Tibial nerve (tissue), 4 donors: ENCODE results near the gene MITF. TPM values are rescaled to one million over a fixed set of nuclear protein-coding genes. Genes with fewer than 3 reads are reported as not detected.

Experiments used
- DNase-seq, 2 donors: peaks; one replicate each; pipeline ENCODE4 v3.0.0-alpha.2; 2019; ENCODE audit warnings: low spot score in 2 of 2
- H3K27ac ChIP-seq, 4 donors: fragments of 200-600 bp; sonication (generic) in 3 of 4; one replicate each; pipeline ENCODE4 v1.5.1; 2017 to 2019; ENCODE audit warnings: mild to moderate bottlenecking in 1 of 4
- H3K27me3 ChIP-seq, 2 donors: fragments of 200-600 bp; sonication (generic) in 1 of 2; one replicate each; pipeline versions ENCODE4 v1.5.1 to v1.6.0; 2017 to 2019
- H3K36me3 ChIP-seq, 3 donors: fragments of 200-600 bp; sonication (generic); one replicate each; pipeline ENCODE4 v1.5.1; 2018 to 2019
- H3K4me1 ChIP-seq, 4 donors: fragments of 200-600 bp; sonication (generic) in 3 of 4; one replicate each; pipeline ENCODE4 v1.5.1; 2017 to 2019
- H3K4me3 ChIP-seq, 4 donors: fragments of 200-600 bp; sonication (generic) in 3 of 4; one replicate each; pipeline ENCODE4 v1.5.1; 2017 to 2019; ENCODE audit warnings: mild to moderate bottlenecking in 1 of 4, moderate library complexity in 1 of 4
- H3K9me3 ChIP-seq, 4 donors: fragments of 200-600 bp; sonication (generic) in 3 of 4; one replicate each; pipeline ENCODE4 v1.5.1; 2017 to 2019
- EP300 ChIP-seq, 2 donors: sonication (generic); formaldehyde crosslinking; IDR thresholded peaks; one replicate each; pipeline ENCODE4 v1.6.1; 2017; ENCODE audit warnings: antibody characterized with exemption in 2 of 2, mild to moderate bottlenecking in 1 of 2
- POLR2A ChIP-seq, 2 donors: fragments of 450-650 bp; IDR thresholded peaks; one replicate each; pipeline ENCODE4 v1.6.1; 2017; ENCODE audit warnings: antibody characterized with exemption in 2 of 2, mild to moderate bottlenecking in 2 of 2, moderate library complexity in 2 of 2
- WGBS, 2 donors: methylation state at CpG; one replicate each; pipeline ENCODE4 v1.1.5; 2018; 5-methylcytosine and 5-hydroxymethylcytosine counted together
- total RNA-seq, 4 donors: library from RNA; depleted of rRNA; stranded (reverse); fragments of >200 nt; gene quantifications; one replicate each; pipeline ENCODE4 v1.1.0, GENCODE V29; 2016
- TF ChIP-seq, protein P1 (sequence below), 5 experiments: fragments of 200-600 bp in 3 of 5; fragments of 450-650 bp in 2 of 5; sonication (generic) in 3 of 5; IDR thresholded peaks; one replicate each; pipeline ENCODE4 v1.5.1; 2016 to 2019; ENCODE audit warnings: antibody characterized with exemption in 5 of 5, mild to moderate bottlenecking in 3 of 5, moderate library complexity in 2 of 5

The MITF gene
- total RNA-seq, 4 donors from 2014 or later, result 10.3 to 26.9 (median 15.5) TPM

DNA sequence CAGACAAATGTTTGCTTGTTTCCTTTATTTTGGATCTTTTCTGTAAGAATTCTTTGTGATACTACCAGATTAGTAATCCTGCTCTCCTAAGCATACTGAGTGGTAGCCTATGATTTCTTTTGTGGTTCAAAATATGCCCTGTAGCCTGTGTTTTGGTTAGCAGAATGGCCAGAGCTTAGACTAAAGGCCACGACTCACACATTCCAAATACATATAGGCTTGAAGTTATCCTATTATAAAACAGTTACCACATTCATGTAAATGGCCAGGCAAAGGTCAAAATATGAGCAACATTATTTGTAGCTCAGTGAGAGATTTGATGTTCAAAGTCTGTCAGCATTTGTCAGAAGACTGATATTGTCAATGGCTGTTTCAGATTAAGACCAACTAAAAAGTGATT is 84.5 kb downstream of the MITF start:
- Histone ChIP-seq H3K9me3 (no peaks in the 10 kb centered on the region), H3K4me1 (peaks cover 0 to 49% (median 17%) of the 10 kb centered on the region in 4 donors), H3K27me3 (no peaks in the 10 kb centered on the region), H3K36me3 (peaks cover 0 to 6% (median 0%) of the 10 kb centered on the region in 3 donors), H3K27ac (peak overlapping the region in 1 of 4 donors; percentile 52), H3K4me3 (no peak overlapping the region)
- no peak for DNase-seq
- TF ChIP-seq POLR2A (IDR thresholded peaks at IDR 0.05), result no peak
- no peak for TF ChIP-seq EP300 (IDR thresholded peaks at IDR 0.05)
- TF ChIP-seq, protein P1, sequence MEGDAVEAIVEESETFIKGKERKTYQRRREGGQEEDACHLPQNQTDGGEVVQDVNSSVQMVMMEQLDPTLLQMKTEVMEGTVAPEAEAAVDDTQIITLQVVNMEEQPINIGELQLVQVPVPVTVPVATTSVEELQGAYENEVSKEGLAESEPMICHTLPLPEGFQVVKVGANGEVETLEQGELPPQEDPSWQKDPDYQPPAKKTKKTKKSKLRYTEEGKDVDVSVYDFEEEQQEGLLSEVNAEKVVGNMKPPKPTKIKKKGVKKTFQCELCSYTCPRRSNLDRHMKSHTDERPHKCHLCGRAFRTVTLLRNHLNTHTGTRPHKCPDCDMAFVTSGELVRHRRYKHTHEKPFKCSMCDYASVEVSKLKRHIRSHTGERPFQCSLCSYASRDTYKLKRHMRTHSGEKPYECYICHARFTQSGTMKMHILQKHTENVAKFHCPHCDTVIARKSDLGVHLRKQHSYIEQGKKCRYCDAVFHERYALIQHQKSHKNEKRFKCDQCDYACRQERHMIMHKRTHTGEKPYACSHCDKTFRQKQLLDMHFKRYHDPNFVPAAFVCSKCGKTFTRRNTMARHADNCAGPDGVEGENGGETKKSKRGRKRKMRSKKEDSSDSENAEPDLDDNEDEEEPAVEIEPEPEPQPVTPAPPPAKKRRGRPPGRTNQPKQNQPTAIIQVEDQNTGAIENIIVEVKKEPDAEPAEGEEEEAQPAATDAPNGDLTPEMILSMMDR (IDR thresholded peaks at IDR 0.05), result no peak
- WGBS, 2 donors, result 42 to 55% methylated on average over 1 of the region's 1 CpG

DNA sequence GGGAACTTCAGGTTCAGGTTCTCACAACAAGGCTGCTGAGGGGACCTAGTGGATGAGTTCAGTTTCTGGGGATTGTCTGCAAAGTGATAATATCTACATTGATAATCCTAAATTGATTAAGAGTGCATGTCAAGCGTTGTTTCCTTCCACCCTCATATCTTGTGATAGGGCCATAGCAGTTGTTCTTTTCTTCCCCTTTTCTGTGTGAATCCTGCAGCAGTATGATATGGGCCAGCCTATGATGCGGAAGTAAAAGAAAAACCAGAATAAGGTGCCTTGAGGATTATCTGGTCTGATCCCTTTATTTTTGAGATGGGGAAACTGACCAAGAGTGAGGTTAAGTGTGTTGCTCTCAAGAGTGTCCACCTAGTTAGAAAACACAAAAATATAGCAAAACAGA is 86.2 kb downstream of the MITF start:
- no peak for TF ChIP-seq POLR2A (IDR thresholded peaks at IDR 0.05)
- TF ChIP-seq EP300 (IDR thresholded peaks at IDR 0.05), result no peak
- TF ChIP-seq, protein P1 (IDR thresholded peaks at IDR 0.05), result no peak
- Histone ChIP-seq H3K9me3 (no peaks in the 10 kb centered on the region), H3K27me3 (no peaks in the 10 kb centered on the region), H3K36me3 (peaks cover 0 to 6% (median 0%) of the 10 kb centered on the region in 3 donors), H3K4me3 (no peak overlapping the region), H3K4me1 (peaks cover 0 to 34% (median 11%) of the 10 kb centered on the region in 4 donors), H3K27ac (no peak overlapping the region)
- WGBS, 2 donors, result 89 to 94% methylated on average over 2 of the region's 2 CpGs
- DNase-seq, result no peak

- Histone ChIP-seq H3K27ac (no peak overlapping the region), H3K27me3 (no peaks in the 10 kb centered on the region), H3K36me3 (peaks cover 0 to 6% (median 0%) of the 10 kb centered on the region in 3 donors), H3K4me3 (no peak overlapping the region), H3K9me3 (no peaks in the 10 kb centered on the region), H3K4me1 (peaks cover 0 to 19% (median 2%) of the 10 kb centered on the region in 4 donors)
- no peak for DNase-seq
- WGBS, 2 donors, result 89 to 100% methylated on average over 1 of the region's 1 CpG
- TF ChIP-seq EP300 (IDR thresholded peaks at IDR 0.05) (no peak), POLR2A (IDR thresholded peaks at IDR 0.05) (no peak)
- TF ChIP-seq, protein P1 (IDR thresholded peaks at IDR 0.05), result no peak
Measured at GRCh38 chr3:69827127-69827526, 87.9 kb downstream of the MITF start.

DNA sequence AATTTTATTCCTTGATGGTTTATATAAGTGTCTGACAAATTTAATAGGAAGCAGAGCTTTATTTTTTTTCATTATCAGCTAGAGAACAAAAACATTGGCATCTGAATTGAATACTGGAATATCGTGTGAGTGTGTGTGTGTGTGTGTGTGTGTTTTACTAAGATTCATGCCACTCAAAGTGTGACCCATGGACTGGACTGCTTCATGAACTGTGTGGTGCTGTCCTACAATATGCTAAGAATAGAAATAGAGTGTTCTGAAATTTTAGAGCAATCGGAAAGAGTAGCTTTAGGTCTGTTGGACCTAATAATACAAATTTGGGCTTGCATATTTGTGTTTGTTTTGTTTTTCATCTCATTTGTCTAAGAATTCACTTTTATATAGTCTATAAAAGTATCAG is 89.6 kb downstream of the MITF start:
- Histone ChIP-seq H3K27ac (no peak overlapping the region), H3K27me3 (no peaks in the 10 kb centered on the region), H3K4me3 (no peak overlapping the region), H3K4me1 (peaks cover 0 to 9% (median 0%) of the 10 kb centered on the region in 4 donors), H3K36me3 (peaks cover 0 to 6% (median 0%) of the 10 kb centered on the region in 3 donors), H3K9me3 (no peaks in the 10 kb centered on the region)
- DNase-seq, result no peak
- WGBS, 2 donors, result 42 to 75% methylated on average over 2 of the region's 2 CpGs
- TF ChIP-seq POLR2A (IDR thresholded peaks at IDR 0.05) (no peak), EP300 (IDR thresholded peaks at IDR 0.05) (no peak)
- TF ChIP-seq, protein P1 (IDR thresholded peaks at IDR 0.05), result no peak

GRCh38 chr3:69830147-69830546 is 90.9 kb downstream of the MITF start:
- DNase-seq, result no peak
- no peaks in the 10 kb centered on the region for H3K9me3 ChIP-seq

More at GRCh38 chr3:69830147-69830546, 90.9 kb downstream of the MITF start:
- H3K4me1 ChIP-seq, result no peaks in the 10 kb centered on the region
- no peak overlapping the region for H3K4me3 ChIP-seq
- WGBS, 2 donors, result 89 to 93% methylated on average over 3 of the region's 3 CpGs
- peaks cover 0 to 6% (median 0%) of the 10 kb centered on the region in 3 donors for H3K36me3 ChIP-seq
- no peaks in the 10 kb centered on the region for H3K27me3 ChIP-seq
- no peak overlapping the region for H3K27ac ChIP-seq
- TF ChIP-seq EP300 (IDR thresholded peaks at IDR 0.05) (no peak), POLR2A (IDR thresholded peaks at IDR 0.05) (no peak)
- TF ChIP-seq, protein P1 (IDR thresholded peaks at IDR 0.05), result no peak
